ENCODE measurements around the gene FTSJ3.

GRCh38 chr17:63838631-63839171 lies 11.2 kb upstream of the FTSJ3 start:
- TF ChIP-seq CTCF (IDR thresholded peaks at IDR 0.05; ENCODE audit: insufficient read depth, low read length) (no peak), REST (IDR thresholded peaks at IDR 0.05; ENCODE audit: insufficient replicate concordance, low read depth) (no peak)

Data from HL-60 (cell line).